Parathyroid adenoma (tissue), 2 donors: ENCODE measurements around the gene SIAH1.
"Not testable (repeated sequence)": the region's sequence is repeated elsewhere in the genome, so short reads cannot be mapped to it uniquely, and the experiment has no call there.

Experiments
- H2AFZ ChIP-seq: fragments of 300-600 bp; sonication (generic); one replicate; pipeline ENCODE4 v1.7.0; 2017; ENCODE audit warnings: antibody characterized with exemption, mild to moderate bottlenecking
- H3K27ac ChIP-seq: fragments of 300-600 bp; sonication (generic); one replicate; pipeline ENCODE4 v1.7.0; 2017
- H3K27me3 ChIP-seq: fragments of 300-600 bp; sonication (generic); one replicate; pipeline ENCODE4 v1.7.0; 2017; ENCODE audit warnings: low read length; ENCODE audit not compliant: control insufficient read depth, insufficient read depth
- H3K36me3 ChIP-seq: fragments of 300-600 bp; sonication (generic); one replicate; pipeline ENCODE4 v1.7.0; 2017; ENCODE audit warnings: low read length; ENCODE audit not compliant: control insufficient read depth, insufficient read depth
- H3K4me1 ChIP-seq: fragments of 300-600 bp; sonication (generic); one replicate; pipeline ENCODE4 v1.7.0; 2017; ENCODE audit warnings: control low read depth
- H3K4me2 ChIP-seq: fragments of 300-600 bp; sonication (generic); one replicate; pipeline ENCODE4 v1.7.0; 2017; ENCODE audit warnings: low read length
- H3K4me3 ChIP-seq: fragments of 300-600 bp; sonication (generic); one replicate; pipeline ENCODE4 v1.7.0; 2017; ENCODE audit warnings: low read depth, low read length
- H3K79me2 ChIP-seq: fragments of 300-600 bp; sonication (generic); one replicate; pipeline ENCODE4 v1.7.0; 2017; ENCODE audit warnings: control low read depth
- H3K9ac ChIP-seq: fragments of 300-600 bp; sonication (generic); one replicate; pipeline ENCODE4 v1.7.0; 2017; ENCODE audit warnings: mild to moderate bottlenecking
- H3K9me3 ChIP-seq: fragments of 300-600 bp; sonication (generic); one replicate; pipeline ENCODE4 v1.7.0; 2017; ENCODE audit warnings: low read length; ENCODE audit not compliant: control insufficient read depth
- TF ChIP-seq, protein P1 (sequence below): fragments of 300-600 bp; sonication (generic); IDR thresholded peaks from one replicate; pipeline ENCODE4 v1.7.0; 2017; ENCODE audit warnings: antibody characterized with exemption, mild to moderate bottlenecking
- donor health status: primary hyperparathyroidism.

The SIAH1 gene

DNA sequence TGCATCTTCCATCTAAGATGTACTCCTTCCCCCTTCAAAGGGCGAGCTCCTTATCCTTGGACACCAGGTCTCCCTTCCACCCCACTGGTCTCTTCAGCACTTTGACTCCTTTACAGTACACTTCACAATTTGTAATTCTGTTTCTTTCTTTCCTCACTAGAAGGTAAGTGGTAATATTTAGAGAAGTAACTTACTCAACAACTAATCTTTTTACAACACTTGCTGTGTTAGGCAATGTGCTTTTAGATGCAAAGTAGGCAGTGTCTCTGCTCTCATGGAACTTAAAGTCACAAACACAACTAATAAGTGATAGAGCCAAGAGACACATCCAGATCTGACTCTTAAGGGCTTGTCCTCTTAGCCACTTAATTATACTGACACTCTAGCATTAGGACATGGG is 6.4 kb downstream of the SIAH1 start:
- Histone ChIP-seq H3K4me1 (peaks cover 22% of the 10 kb centered on the region), H3K9ac (no peak overlapping the region), H3K27me3 (no peaks in the 10 kb centered on the region), H3K79me2 (peaks cover 79% of the 10 kb centered on the region), H3K27ac (no peak overlapping the region), H3K9me3 (no peaks in the 10 kb centered on the region), H3K4me2 (no peak overlapping the region), H3K36me3 (no peaks in the 10 kb centered on the region), H2AFZ (no peak overlapping the region), H3K4me3 (no peak overlapping the region)
- TF ChIP-seq, protein P1, sequence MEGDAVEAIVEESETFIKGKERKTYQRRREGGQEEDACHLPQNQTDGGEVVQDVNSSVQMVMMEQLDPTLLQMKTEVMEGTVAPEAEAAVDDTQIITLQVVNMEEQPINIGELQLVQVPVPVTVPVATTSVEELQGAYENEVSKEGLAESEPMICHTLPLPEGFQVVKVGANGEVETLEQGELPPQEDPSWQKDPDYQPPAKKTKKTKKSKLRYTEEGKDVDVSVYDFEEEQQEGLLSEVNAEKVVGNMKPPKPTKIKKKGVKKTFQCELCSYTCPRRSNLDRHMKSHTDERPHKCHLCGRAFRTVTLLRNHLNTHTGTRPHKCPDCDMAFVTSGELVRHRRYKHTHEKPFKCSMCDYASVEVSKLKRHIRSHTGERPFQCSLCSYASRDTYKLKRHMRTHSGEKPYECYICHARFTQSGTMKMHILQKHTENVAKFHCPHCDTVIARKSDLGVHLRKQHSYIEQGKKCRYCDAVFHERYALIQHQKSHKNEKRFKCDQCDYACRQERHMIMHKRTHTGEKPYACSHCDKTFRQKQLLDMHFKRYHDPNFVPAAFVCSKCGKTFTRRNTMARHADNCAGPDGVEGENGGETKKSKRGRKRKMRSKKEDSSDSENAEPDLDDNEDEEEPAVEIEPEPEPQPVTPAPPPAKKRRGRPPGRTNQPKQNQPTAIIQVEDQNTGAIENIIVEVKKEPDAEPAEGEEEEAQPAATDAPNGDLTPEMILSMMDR: no peak

DNA sequence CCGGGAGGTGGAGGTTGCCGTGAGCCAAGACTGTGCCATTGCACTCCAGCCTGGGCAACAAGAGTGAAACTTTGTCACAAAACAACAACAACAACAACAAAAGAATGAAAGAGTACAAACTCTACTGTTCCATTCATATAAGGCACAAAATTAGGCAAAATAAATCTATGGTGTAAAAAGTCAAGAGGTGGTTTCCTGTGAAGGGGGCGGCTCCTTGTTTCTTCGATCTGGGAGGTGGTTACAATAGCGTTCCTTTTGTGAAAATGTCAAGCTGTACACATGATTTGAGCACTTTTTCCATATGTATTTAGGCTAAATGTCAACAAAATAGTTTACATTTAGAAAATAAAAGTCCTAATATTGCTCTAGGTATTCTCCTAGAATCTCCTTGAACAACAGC is 6.9 kb downstream of the SIAH1 start:
- no peak overlapping the region for H2AFZ ChIP-seq
- TF ChIP-seq, protein P1: no peak
- no peaks in the 10 kb centered on the region for H3K36me3 ChIP-seq
- no peak overlapping the region for H3K4me2 ChIP-seq
- peaks cover 24% of the 10 kb centered on the region for H3K4me1 ChIP-seq
- H3K27ac ChIP-seq: no peak overlapping the region
- no peak overlapping the region for H3K9ac ChIP-seq
- no peak overlapping the region for H3K4me3 ChIP-seq
- H3K27me3 ChIP-seq: no peaks in the 10 kb centered on the region
- H3K9me3 ChIP-seq: no peaks in the 10 kb centered on the region
- peaks cover 82% of the 10 kb centered on the region for H3K79me2 ChIP-seq

DNA sequence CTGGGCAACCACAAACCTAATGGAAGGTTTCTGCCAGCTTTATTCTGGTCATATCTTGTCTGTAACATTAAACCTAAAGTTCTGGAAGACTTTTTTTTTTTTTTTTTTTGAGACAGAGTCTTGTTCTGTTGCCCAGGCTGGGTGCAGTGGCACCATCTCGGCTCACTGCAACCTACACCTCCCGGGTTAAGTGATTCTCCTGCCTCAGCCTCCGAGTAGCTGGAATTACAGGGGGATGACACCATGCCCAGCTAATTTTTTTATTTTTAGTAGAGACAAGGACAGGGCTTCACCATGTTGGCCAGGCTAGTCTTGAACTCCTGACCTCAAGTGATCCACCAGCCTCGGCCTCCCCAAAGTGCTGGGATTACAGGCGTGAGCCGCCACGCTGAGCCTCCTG is 7.9 kb downstream of the SIAH1 start:
- Histone ChIP-seq H3K79me2 (peaks cover 86% of the 10 kb centered on the region), H3K4me1 (peaks cover 27% of the 10 kb centered on the region)
- not testable (repeated sequence) for H3K4me2 ChIP-seq, H3K27ac ChIP-seq, H3K36me3 ChIP-seq, H2AFZ ChIP-seq, H3K27me3 ChIP-seq, H3K9me3 ChIP-seq, H3K9ac ChIP-seq, H3K4me3 ChIP-seq

DNA sequence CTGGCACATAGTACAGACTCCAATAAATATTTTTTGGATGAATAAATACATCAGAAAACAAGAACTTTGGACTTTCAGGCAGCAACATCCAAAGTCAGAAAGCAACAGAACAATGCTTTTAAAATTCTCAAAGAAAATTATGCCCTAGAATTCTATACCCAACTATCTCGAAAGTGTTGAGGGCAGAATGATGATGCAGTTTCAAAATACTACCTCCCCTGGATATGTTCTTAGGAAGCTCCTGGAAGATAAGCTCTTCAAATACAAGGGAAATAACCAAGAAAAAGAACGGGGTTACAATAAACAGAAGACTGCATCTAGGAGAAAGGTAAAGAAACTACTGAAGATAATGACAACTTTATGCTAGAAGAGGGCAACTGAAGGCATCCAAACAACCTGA is 11.0 kb downstream of the SIAH1 start:
- Histone ChIP-seq H3K4me1 (peaks cover 17% of the 10 kb centered on the region), H3K4me2 (no peak overlapping the region), H3K36me3 (no peaks in the 10 kb centered on the region), H3K27ac (no peak overlapping the region), H3K27me3 (no peaks in the 10 kb centered on the region), H3K79me2 (peaks cover 75% of the 10 kb centered on the region), H3K4me3 (no peak overlapping the region), H2AFZ (no peak overlapping the region), H3K9ac (no peak overlapping the region), H3K9me3 (no peaks in the 10 kb centered on the region)
- TF ChIP-seq, protein P1: no peak

DNA sequence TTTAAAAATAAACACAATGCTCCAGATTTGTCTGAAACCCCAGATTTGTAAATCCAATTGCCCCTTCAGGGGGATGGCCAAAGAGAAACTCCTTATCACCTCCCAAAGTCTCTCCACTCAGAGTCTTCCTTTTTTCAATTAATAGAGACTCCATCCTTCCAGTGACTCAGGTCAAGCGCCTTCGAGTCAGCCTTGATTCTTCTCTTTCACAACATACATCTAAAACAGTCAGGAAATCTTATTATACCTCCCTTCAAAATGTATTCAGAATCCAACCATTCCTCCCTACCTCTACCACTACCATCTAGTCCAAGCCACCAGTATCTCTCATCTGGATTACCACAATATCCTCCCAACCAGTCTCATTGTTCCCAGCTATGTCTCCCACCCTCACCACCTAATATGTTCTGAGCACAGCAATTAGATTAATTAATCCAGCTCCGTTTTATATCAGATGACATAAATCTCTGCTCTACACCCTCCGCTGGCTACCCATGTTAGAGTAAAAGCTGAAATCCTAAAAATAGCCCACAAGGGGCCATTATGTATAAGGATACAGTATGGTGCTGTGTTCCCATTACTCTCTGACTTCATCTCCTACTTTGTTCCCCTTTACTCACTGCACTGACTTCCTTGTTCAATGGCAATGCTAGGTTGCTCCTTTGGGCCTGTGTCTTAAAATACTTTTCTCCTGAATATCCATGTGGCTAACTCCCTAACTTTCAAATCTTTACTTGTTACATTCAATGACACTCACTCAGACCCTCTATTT is 11.8 kb downstream of the SIAH1 start:
- H3K9ac ChIP-seq: no peak overlapping the region
- H3K36me3 ChIP-seq: no peaks in the 10 kb centered on the region
- H3K4me3 ChIP-seq: no peak overlapping the region
- H3K27ac ChIP-seq: no peak overlapping the region
- H3K4me1 ChIP-seq: peaks cover 14% of the 10 kb centered on the region
- no peaks in the 10 kb centered on the region for H3K9me3 ChIP-seq
- no peaks in the 10 kb centered on the region for H3K27me3 ChIP-seq
- H3K79me2 ChIP-seq: peaks cover 67% of the 10 kb centered on the region
- no peak overlapping the region for H2AFZ ChIP-seq
- H3K4me2 ChIP-seq: no peak overlapping the region
- TF ChIP-seq, protein P1: no peak
